ENCODE results near the gene DMRT1.

Gene DMRT1

GRCh38 chr9:952546-952945, 111.0 kb downstream of the DMRT1 start:
- Histone ChIP-seq H2AK5ac (ENCODE audit: low read length) (no peak overlapping the region), H3K23ac (ENCODE audit: low read length) (no peak overlapping the region), H3K9ac (ENCODE audit: low read length) (no peak overlapping the region), H3K27ac (ENCODE audit: low read depth, low read length) (no peak overlapping the region), H2AFZ (ENCODE audit: insufficient read depth, low read length, poor library complexity) (no peak overlapping the region), H4K8ac (ENCODE audit: low read depth, low read length) (no peak overlapping the region), H3K79me2 (ENCODE audit: control insufficient read depth, insufficient read depth, low read length, poor library complexity) (no peaks in the 10 kb centered on the region), H4K91ac (ENCODE audit: low read depth, low read length) (no peak overlapping the region), H3K36me3 (ENCODE audit: control insufficient read depth in 1 of 2, insufficient read depth in 2 of 2, low read length in 2 of 2) (no peaks in the 10 kb centered on the region), H3K14ac (ENCODE audit: low read length) (no peak overlapping the region), H2BK120ac (ENCODE audit: insufficient read depth, low read length, poor library complexity) (no peak overlapping the region), H2BK5ac (ENCODE audit: low read depth, low read length, poor library complexity) (no peak overlapping the region), H2BK12ac (ENCODE audit: low read length) (no peak overlapping the region), H4K12ac (ENCODE audit: low read depth, low read length) (no peak overlapping the region), H3K4me2 (ENCODE audit: low read length) (no peak overlapping the region), H3K4ac (ENCODE audit: low read depth, low read length) (no peak overlapping the region), H3K27me3 (ENCODE audit: insufficient read depth, low read length) (peaks cover 2% of the 10 kb centered on the region), H3K79me1 (ENCODE audit: low read length) (no peaks in the 10 kb centered on the region), H3K18ac (ENCODE audit: low read length) (no peak overlapping the region), H3K4me1 (ENCODE audit: control insufficient read depth in 1 of 2, insufficient read depth in 2 of 2, low read length in 2 of 2) (no peaks in the 10 kb centered on the region), H3K9me3 (ENCODE audit: insufficient read depth, low read depth, low read length) (no peaks in the 10 kb centered on the region), H3K4me3 (ENCODE audit: low read depth, low read length) (no peak overlapping the region)
- DNase-seq, result no peak
- no CpG with 5 or more reads among the region's 4 CpGs for WGBS (ENCODE audit: extremely low coverage, insufficient coverage, insufficient read length)

- no CpG with 5 or more reads among the region's 4 CpGs for WGBS (ENCODE audit: extremely low coverage, insufficient coverage, insufficient read length)
- H3K79me1 ChIP-seq (ENCODE audit: low read length), result no peaks in the 10 kb centered on the region
- H3K27ac ChIP-seq (ENCODE audit: low read depth, low read length), result no peak overlapping the region
- no peak overlapping the region for H2AK5ac ChIP-seq (ENCODE audit: low read length)
- H3K4me2 ChIP-seq (ENCODE audit: low read length), result no peak overlapping the region
- H3K23ac ChIP-seq (ENCODE audit: low read length), result no peak overlapping the region
- no peaks in the 10 kb centered on the region for H3K79me2 ChIP-seq (ENCODE audit: control insufficient read depth, insufficient read depth, low read length, poor library complexity)
- no peak for DNase-seq
- no peak overlapping the region for H2BK12ac ChIP-seq (ENCODE audit: low read length)
- no peak overlapping the region for H4K8ac ChIP-seq (ENCODE audit: low read depth, low read length)
- H2BK5ac ChIP-seq (ENCODE audit: low read depth, low read length, poor library complexity), result no peak overlapping the region
- H3K4ac ChIP-seq (ENCODE audit: low read depth, low read length), result no peak overlapping the region
- H2AFZ ChIP-seq (ENCODE audit: insufficient read depth, low read length, poor library complexity), result no peak overlapping the region
- H3K36me3 ChIP-seq (ENCODE audit: control insufficient read depth in 1 of 2, insufficient read depth in 2 of 2, low read length in 2 of 2), result no peaks in the 10 kb centered on the region
- H3K4me3 ChIP-seq (ENCODE audit: low read depth, low read length), result no peak overlapping the region
- no peak overlapping the region for H4K91ac ChIP-seq (ENCODE audit: low read depth, low read length)
- no peak overlapping the region for H3K9ac ChIP-seq (ENCODE audit: low read length)
- no peak overlapping the region for H3K18ac ChIP-seq (ENCODE audit: low read length)
- no peak overlapping the region for H4K12ac ChIP-seq (ENCODE audit: low read depth, low read length)
- peaks cover 4% of the 10 kb centered on the region for H3K27me3 ChIP-seq (ENCODE audit: insufficient read depth, low read length)
- no peaks in the 10 kb centered on the region for H3K4me1 ChIP-seq (ENCODE audit: control insufficient read depth in 1 of 2, insufficient read depth in 2 of 2, low read length in 2 of 2)
- H3K9me3 ChIP-seq (ENCODE audit: insufficient read depth, low read depth, low read length), result no peaks in the 10 kb centered on the region
- H3K14ac ChIP-seq (ENCODE audit: low read length), result no peak overlapping the region
- H2BK120ac ChIP-seq (ENCODE audit: insufficient read depth, low read length, poor library complexity), result no peak overlapping the region
Measured at GRCh38 chr9:959105-959504, 117.6 kb downstream of the DMRT1 start.

- H2BK120ac ChIP-seq (ENCODE audit: insufficient read depth, low read length, poor library complexity), result no peak overlapping the region
- H3K23ac ChIP-seq (ENCODE audit: low read length), result no peak overlapping the region
- H2BK12ac ChIP-seq (ENCODE audit: low read length), result no peak overlapping the region
- H3K4me3 ChIP-seq (ENCODE audit: low read depth, low read length), result no peak overlapping the region
- H3K14ac ChIP-seq (ENCODE audit: low read length), result no peak overlapping the region
- H3K18ac ChIP-seq (ENCODE audit: low read length), result no peak overlapping the region
- H3K9ac ChIP-seq (ENCODE audit: low read length), result no peak overlapping the region
- no peak overlapping the region for H2BK5ac ChIP-seq (ENCODE audit: low read depth, low read length, poor library complexity)
- no peak overlapping the region for H3K4ac ChIP-seq (ENCODE audit: low read depth, low read length)
- no peaks in the 10 kb centered on the region for H3K79me2 ChIP-seq (ENCODE audit: control insufficient read depth, insufficient read depth, low read length, poor library complexity)
- no peak overlapping the region for H2AK5ac ChIP-seq (ENCODE audit: low read length)
- no peak overlapping the region for H2AFZ ChIP-seq (ENCODE audit: insufficient read depth, low read length, poor library complexity)
- no peak for DNase-seq
- H3K9me3 ChIP-seq (ENCODE audit: insufficient read depth, low read depth, low read length), result no peaks in the 10 kb centered on the region
- H3K79me1 ChIP-seq (ENCODE audit: low read length), result no peaks in the 10 kb centered on the region
- H4K12ac ChIP-seq (ENCODE audit: low read depth, low read length), result no peak overlapping the region
- H4K8ac ChIP-seq (ENCODE audit: low read depth, low read length), result no peak overlapping the region
- WGBS (ENCODE audit: extremely low coverage, insufficient coverage, insufficient read length), result no CpG with 5 or more reads among the region's 4 CpGs
- H3K27me3 ChIP-seq (ENCODE audit: insufficient read depth, low read length), result peaks cover 3% of the 10 kb centered on the region
- H3K36me3 ChIP-seq (ENCODE audit: control insufficient read depth in 1 of 2, insufficient read depth in 2 of 2, low read length in 2 of 2), result no peaks in the 10 kb centered on the region
- H3K27ac ChIP-seq (ENCODE audit: low read depth, low read length), result no peak overlapping the region
- H3K4me2 ChIP-seq (ENCODE audit: low read length), result no peak overlapping the region
- no peak overlapping the region for H4K91ac ChIP-seq (ENCODE audit: low read depth, low read length)
- no peaks in the 10 kb centered on the region for H3K4me1 ChIP-seq (ENCODE audit: control insufficient read depth in 1 of 2, insufficient read depth in 2 of 2, low read length in 2 of 2)
Measured at GRCh38 chr9:959914-960313, 118.4 kb downstream of the DMRT1 start.

- Histone ChIP-seq H3K4me2 (ENCODE audit: low read length) (no peak overlapping the region), H2BK120ac (ENCODE audit: insufficient read depth, low read length, poor library complexity) (no peak overlapping the region), H3K18ac (ENCODE audit: low read length) (no peak overlapping the region), H2BK12ac (ENCODE audit: low read length) (no peak overlapping the region), H3K36me3 (ENCODE audit: control insufficient read depth in 1 of 2, insufficient read depth in 2 of 2, low read length in 2 of 2) (no peaks in the 10 kb centered on the region), H4K12ac (ENCODE audit: low read depth, low read length) (no peak overlapping the region), H3K27ac (ENCODE audit: low read depth, low read length) (no peak overlapping the region), H3K79me2 (ENCODE audit: control insufficient read depth, insufficient read depth, low read length, poor library complexity) (no peaks in the 10 kb centered on the region), H3K79me1 (ENCODE audit: low read length) (no peaks in the 10 kb centered on the region), H3K9ac (ENCODE audit: low read length) (no peak overlapping the region), H4K8ac (ENCODE audit: low read depth, low read length) (no peak overlapping the region), H3K4ac (ENCODE audit: low read depth, low read length) (no peak overlapping the region), H3K9me3 (ENCODE audit: insufficient read depth, low read depth, low read length) (no peaks in the 10 kb centered on the region), H3K23ac (ENCODE audit: low read length) (no peak overlapping the region), H2AFZ (ENCODE audit: insufficient read depth, low read length, poor library complexity) (no peak overlapping the region), H3K4me3 (ENCODE audit: low read depth, low read length) (no peak overlapping the region), H3K27me3 (ENCODE audit: insufficient read depth, low read length) (peaks cover 6% of the 10 kb centered on the region), H3K4me1 (ENCODE audit: control insufficient read depth in 1 of 2, insufficient read depth in 2 of 2, low read length in 2 of 2) (no peaks in the 10 kb centered on the region), H2AK5ac (ENCODE audit: low read length) (no peak overlapping the region), H3K14ac (ENCODE audit: low read length) (no peak overlapping the region), H4K91ac (ENCODE audit: low read depth, low read length) (no peak overlapping the region), H2BK5ac (ENCODE audit: low read depth, low read length, poor library complexity) (no peak overlapping the region)
- DNase-seq, result no peak
- no CpG with 5 or more reads among the region's 6 CpGs for WGBS (ENCODE audit: extremely low coverage, insufficient coverage, insufficient read length)
Measured at GRCh38 chr9:962023-962422, 120.5 kb downstream of the DMRT1 start.

Measured in trophoblast cell (in vitro differentiated cells and primary cell).